Measurements from ENCODE around the gene KCNA4. TPM values are rescaled to one million over a fixed set of nuclear protein-coding genes. Genes with fewer than 3 reads are reported as not detected.

KCNA4 gene
- total RNA-seq, 1 experiment from 2014 or later: not detected

DNA sequence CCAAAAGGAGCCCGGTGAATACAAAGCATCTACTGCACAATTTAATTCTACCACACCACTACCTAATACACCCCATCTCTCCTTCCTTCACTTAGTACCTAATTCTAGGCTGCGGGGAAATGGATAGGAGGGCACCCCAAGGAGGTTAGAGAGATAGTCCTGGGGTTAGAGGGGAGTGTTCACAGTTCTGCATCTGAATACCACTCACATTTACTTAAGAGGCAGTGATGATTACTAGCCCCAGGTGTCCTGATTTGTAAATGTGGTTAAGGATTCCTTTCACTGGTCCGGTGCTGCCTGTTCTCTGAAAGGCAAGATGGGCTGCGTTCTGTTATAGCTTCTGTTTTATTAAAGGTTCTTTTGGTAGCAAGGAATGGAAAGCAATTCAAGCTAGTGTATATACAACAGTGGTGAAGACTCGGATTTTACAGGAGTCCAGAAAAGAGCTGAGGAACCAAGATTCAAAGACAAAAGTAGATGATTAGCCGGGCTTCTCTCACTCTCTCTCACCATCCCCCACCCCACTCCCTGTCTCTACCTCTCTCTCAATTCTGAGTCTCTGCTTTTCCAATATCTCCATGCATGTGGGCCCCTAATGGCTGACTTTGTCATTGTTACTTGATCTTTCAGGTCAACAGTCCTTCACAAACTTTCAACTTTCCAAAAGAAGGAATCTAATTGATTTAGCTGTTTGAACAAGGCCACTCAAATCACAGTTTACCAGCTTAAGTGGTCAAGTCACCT, 8.7 kb upstream of the KCNA4 start:
- no peak for DNase-seq (ENCODE audit: low spot score)
- intact Hi-C loops (cut with micrococcal nuclease; ENCODE audit: unreplicated experiment): no loop called here
- POLR2A ChIA-PET (ENCODE audit: low non-redundant PET): no interaction called here
- Histone ChIP-seq H3K36me3 (ENCODE audit: insufficient read depth, low read length, poor library complexity, severe bottlenecking) (no peaks in the 10 kb centered on the region), H3K4me3 (ENCODE audit: low read depth, low read length, poor library complexity, severe bottlenecking) (no peak overlapping the region), H3K27ac (ENCODE audit: low read depth, low read length, poor library complexity, severe bottlenecking) (no peak overlapping the region), H3K27me3 (replicated peaks; ENCODE audit: insufficient read depth, low read depth, low read length, poor library complexity) (no peaks in the 10 kb centered on the region), H3K9me3 (ENCODE audit: low read depth, low read length, poor library complexity, severe bottlenecking) (no peaks in the 10 kb centered on the region), H3K4me1 (ENCODE audit: insufficient read depth, low read length, poor library complexity, severe bottlenecking) (no peaks in the 10 kb centered on the region)
- no TSS peak for BruUV-seq (replicated peaks)
- TF ChIP-seq, protein P1, sequence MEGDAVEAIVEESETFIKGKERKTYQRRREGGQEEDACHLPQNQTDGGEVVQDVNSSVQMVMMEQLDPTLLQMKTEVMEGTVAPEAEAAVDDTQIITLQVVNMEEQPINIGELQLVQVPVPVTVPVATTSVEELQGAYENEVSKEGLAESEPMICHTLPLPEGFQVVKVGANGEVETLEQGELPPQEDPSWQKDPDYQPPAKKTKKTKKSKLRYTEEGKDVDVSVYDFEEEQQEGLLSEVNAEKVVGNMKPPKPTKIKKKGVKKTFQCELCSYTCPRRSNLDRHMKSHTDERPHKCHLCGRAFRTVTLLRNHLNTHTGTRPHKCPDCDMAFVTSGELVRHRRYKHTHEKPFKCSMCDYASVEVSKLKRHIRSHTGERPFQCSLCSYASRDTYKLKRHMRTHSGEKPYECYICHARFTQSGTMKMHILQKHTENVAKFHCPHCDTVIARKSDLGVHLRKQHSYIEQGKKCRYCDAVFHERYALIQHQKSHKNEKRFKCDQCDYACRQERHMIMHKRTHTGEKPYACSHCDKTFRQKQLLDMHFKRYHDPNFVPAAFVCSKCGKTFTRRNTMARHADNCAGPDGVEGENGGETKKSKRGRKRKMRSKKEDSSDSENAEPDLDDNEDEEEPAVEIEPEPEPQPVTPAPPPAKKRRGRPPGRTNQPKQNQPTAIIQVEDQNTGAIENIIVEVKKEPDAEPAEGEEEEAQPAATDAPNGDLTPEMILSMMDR (conservative IDR thresholded peaks at IDR 0.05; ENCODE audit: low read depth, low read length): no peak
- no peak for TF ChIP-seq EZH2 (IDR thresholded peaks at IDR 0.05; ENCODE audit: borderline replicate concordance, low read depth, low read length, poor library complexity, severe bottlenecking)
- CTCF ChIA-PET: no interaction called here

DNA sequence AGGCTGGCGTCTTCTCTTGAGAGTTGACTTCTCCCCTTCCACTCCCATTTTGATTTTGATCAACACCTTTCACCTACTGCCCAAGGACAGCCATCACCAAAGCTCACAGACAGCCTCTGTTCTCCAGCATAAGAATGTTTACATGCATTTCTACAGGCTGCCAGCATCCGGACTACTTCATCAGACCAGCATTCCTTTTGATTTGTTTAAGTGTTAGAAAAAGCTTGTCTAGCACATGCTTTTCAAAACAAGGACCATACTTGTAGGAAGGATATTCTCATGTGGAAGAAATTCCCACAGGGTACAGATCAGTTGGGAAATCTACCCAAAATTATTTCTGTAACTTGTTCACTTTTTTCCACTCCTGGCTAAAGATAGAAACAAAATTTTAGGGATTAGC, 6.2 kb upstream of the KCNA4 start:
- intact Hi-C loops (cut with micrococcal nuclease; ENCODE audit: unreplicated experiment): no loop called here
- DNase-seq (ENCODE audit: low spot score): no peak
- no peaks in the 10 kb centered on the region for H3K4me1 ChIP-seq (ENCODE audit: insufficient read depth, low read length, poor library complexity, severe bottlenecking)
- POLR2A ChIA-PET (ENCODE audit: low non-redundant PET): no interaction called here
- CTCF ChIA-PET: no interaction called here
- H3K27ac ChIP-seq (ENCODE audit: low read depth, low read length, poor library complexity, severe bottlenecking): no peak overlapping the region
- no peaks in the 10 kb centered on the region for H3K36me3 ChIP-seq (ENCODE audit: insufficient read depth, low read length, poor library complexity, severe bottlenecking)
- no peak overlapping the region for H3K4me3 ChIP-seq (ENCODE audit: low read depth, low read length, poor library complexity, severe bottlenecking)
- TF ChIP-seq, protein P1 (conservative IDR thresholded peaks at IDR 0.05; ENCODE audit: low read depth, low read length): no peak
- TF ChIP-seq EZH2 (IDR thresholded peaks at IDR 0.05; ENCODE audit: borderline replicate concordance, low read depth, low read length, poor library complexity, severe bottlenecking): no peak
- H3K27me3 ChIP-seq (replicated peaks; ENCODE audit: insufficient read depth, low read depth, low read length, poor library complexity): peaks cover 16% of the 10 kb centered on the region
- BruUV-seq (replicated peaks): no TSS peak
- H3K9me3 ChIP-seq (ENCODE audit: low read depth, low read length, poor library complexity, severe bottlenecking): no peaks in the 10 kb centered on the region

DNA sequence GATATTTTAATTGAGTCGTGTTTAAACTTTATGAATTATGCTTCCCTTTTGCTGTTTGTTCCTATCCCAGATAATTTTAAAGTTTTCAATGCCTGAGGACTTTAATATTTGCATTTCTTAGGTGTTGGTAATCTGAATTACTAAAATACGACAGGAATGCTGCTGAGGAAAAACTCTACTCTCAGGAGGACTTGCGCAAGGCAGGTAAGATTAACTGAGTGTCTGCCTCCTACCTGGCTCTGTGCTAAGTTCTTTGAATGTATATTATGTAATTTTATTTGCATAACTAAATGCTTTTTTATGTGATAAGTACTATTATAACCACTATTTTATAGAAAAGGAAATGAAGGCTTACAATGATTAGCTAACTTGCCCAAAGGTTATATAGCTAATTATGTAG, 2.7 kb upstream of the KCNA4 start:
- Histone ChIP-seq H3K4me1 (ENCODE audit: insufficient read depth, low read length, poor library complexity, severe bottlenecking) (no peaks in the 10 kb centered on the region), H3K36me3 (ENCODE audit: insufficient read depth, low read length, poor library complexity, severe bottlenecking) (no peaks in the 10 kb centered on the region), H3K27me3 (replicated peaks; ENCODE audit: insufficient read depth, low read depth, low read length, poor library complexity) (peaks cover 52% of the 10 kb centered on the region), H3K4me3 (ENCODE audit: low read depth, low read length, poor library complexity, severe bottlenecking) (no peak overlapping the region), H3K27ac (ENCODE audit: low read depth, low read length, poor library complexity, severe bottlenecking) (no peak overlapping the region), H3K9me3 (ENCODE audit: low read depth, low read length, poor library complexity, severe bottlenecking) (no peaks in the 10 kb centered on the region)
- BruUV-seq (replicated peaks): no TSS peak
- TF ChIP-seq, protein P1 (conservative IDR thresholded peaks at IDR 0.05; ENCODE audit: low read depth, low read length): no peak
- TF ChIP-seq EZH2 (IDR thresholded peaks at IDR 0.05; ENCODE audit: borderline replicate concordance, low read depth, low read length, poor library complexity, severe bottlenecking): no peak
- POLR2A ChIA-PET (ENCODE audit: low non-redundant PET): no interaction called here
- CTCF ChIA-PET: no interaction called here
- DNase-seq (ENCODE audit: low spot score): no peak
- intact Hi-C loops (cut with micrococcal nuclease; ENCODE audit: unreplicated experiment): no loop called here

Measured in A673 (cell line).